ENCODE measurements around the gene GPA33.

GRCh38 chr1:167022384-167022783, 67.8 kb downstream of the GPA33 start:
- TF ChIP-seq CTCF (IDR thresholded peaks at IDR 0.05) (no peak), POLR2A (IDR thresholded peaks at IDR 0.05) (no peak)

Measured in testis (tissue), 2 donors.